Measurements from ENCODE around the gene COPB2. TPM values are rescaled to one million over a fixed set of nuclear protein-coding genes. Genes with fewer than 3 reads are reported as not detected.
A peak's percentile ranks its signal among the peaks of the same experiment; 100 is the strongest.

Gene COPB2
- total and polyA plus RNA-seq, 2 experiments from 2014 or later, result 156 to 170 TPM

GRCh38 chr3:139355476-139355875 is 34.0 kb downstream of the COPB2 start:
- Histone ChIP-seq H3K4me1 (ENCODE audit: insufficient read depth) (no peaks in the 10 kb centered on the region), H3K79me2 (peaks cover 2% of the 10 kb centered on the region), H3K9me2 (replicated peaks; ENCODE audit: insufficient read depth) (no peaks in the 10 kb centered on the region), H3K27me3 (no peaks in the 10 kb centered on the region), H3K4me2 (no peak overlapping the region), H3K4me3 (no peak overlapping the region), H2AFZ (no peak overlapping the region), H4K20me1 (ENCODE audit: insufficient read depth, poor library complexity, severe bottlenecking) (no peaks in the 10 kb centered on the region), H3K36me3 (replicated peaks; ENCODE audit: insufficient read depth, low read depth) (peaks cover 5% of the 10 kb centered on the region), H3K27ac (peak overlapping the region; percentile 14), H3K9me3 (ENCODE audit: low read depth) (no peaks in the 10 kb centered on the region)
- TF ChIP-seq CTCF (IDR thresholded peaks at IDR 0.05; ENCODE audit: poor library complexity), result no peak
- no peak for TF ChIP-seq EZH2phosphoT487 (IDR thresholded peaks at IDR 0.05; ENCODE audit: low read depth, severe bottlenecking, unreplicated experiment)
- no peak for TF ChIP-seq EZH2 (IDR thresholded peaks at IDR 0.05; ENCODE audit: borderline replicate concordance)
- DNase-seq (ENCODE audit: low spot score), result no peak
- 89% methylated on average over 4 of the region's 4 CpGs for WGBS (ENCODE audit: low lambda C conversion rate, missing lambda C conversion rate)

GRCh38 chr3:139354661-139355060 is 34.8 kb downstream of the COPB2 start:
- Histone ChIP-seq H3K4me3 (no peak overlapping the region), H3K9me3 (ENCODE audit: low read depth) (no peaks in the 10 kb centered on the region), H3K9me2 (replicated peaks; ENCODE audit: insufficient read depth) (no peaks in the 10 kb centered on the region), H4K20me1 (ENCODE audit: insufficient read depth, poor library complexity, severe bottlenecking) (no peaks in the 10 kb centered on the region), H3K27ac (no peak overlapping the region), H3K36me3 (replicated peaks; ENCODE audit: insufficient read depth, low read depth) (peaks cover under 1% of the 10 kb centered on the region), H3K79me2 (peaks cover 2% of the 10 kb centered on the region), H2AFZ (no peak overlapping the region), H3K27me3 (no peaks in the 10 kb centered on the region), H3K4me2 (no peak overlapping the region), H3K4me1 (ENCODE audit: insufficient read depth) (no peaks in the 10 kb centered on the region)
- no peak for DNase-seq (ENCODE audit: low spot score)
- WGBS (ENCODE audit: low lambda C conversion rate, missing lambda C conversion rate), result 93% methylated on average over 4 of the region's 4 CpGs
- TF ChIP-seq EZH2 (IDR thresholded peaks at IDR 0.05; ENCODE audit: borderline replicate concordance), result no peak
- no peak for TF ChIP-seq EZH2phosphoT487 (IDR thresholded peaks at IDR 0.05; ENCODE audit: low read depth, severe bottlenecking, unreplicated experiment)
- no peak for TF ChIP-seq CTCF (IDR thresholded peaks at IDR 0.05; ENCODE audit: poor library complexity)

GRCh38 chr3:139353920-139354556 is 35.4 kb downstream of the COPB2 start:
- H3K36me3 ChIP-seq (replicated peaks; ENCODE audit: insufficient read depth, low read depth), result no peaks in the 10 kb centered on the region
- DNase-seq (ENCODE audit: low spot score), result peak; percentile 77

More at GRCh38 chr3:139353920-139354556, 35.4 kb downstream of the COPB2 start:
- TF ChIP-seq CTCF (IDR thresholded peaks at IDR 0.05; ENCODE audit: poor library complexity) (peak; percentile 69), EZH2 (IDR thresholded peaks at IDR 0.05; ENCODE audit: borderline replicate concordance) (no peak)
- H3K4me3 ChIP-seq, result no peak overlapping the region
- H3K9me2 ChIP-seq (replicated peaks; ENCODE audit: insufficient read depth), result no peaks in the 10 kb centered on the region
- H3K4me2 ChIP-seq, result no peak overlapping the region
- H2AFZ ChIP-seq, result no peak overlapping the region
- WGBS (ENCODE audit: low lambda C conversion rate, missing lambda C conversion rate), result 72% methylated on average over 3 of the region's 3 CpGs
- no peaks in the 10 kb centered on the region for H3K9me3 ChIP-seq (ENCODE audit: low read depth)
- peaks cover 2% of the 10 kb centered on the region for H3K79me2 ChIP-seq
- no peaks in the 10 kb centered on the region for H4K20me1 ChIP-seq (ENCODE audit: insufficient read depth, poor library complexity, severe bottlenecking)
- no peak overlapping the region for H3K27ac ChIP-seq
- no peaks in the 10 kb centered on the region for H3K27me3 ChIP-seq
- H3K4me1 ChIP-seq (ENCODE audit: insufficient read depth), result no peaks in the 10 kb centered on the region

Data from hepatocyte (in vitro differentiated cells).